SJCRH30 (cell line): ENCODE measurements around the gene SLC34A3. TPM values are rescaled to one million over a fixed set of nuclear protein-coding genes. Genes with fewer than 3 reads are reported as not detected.

ENCODE experiments used
- DNase-seq, 2 experiments: peaks; one replicate each; pipeline ENCODE4 v3.0.0-alpha.2; 2015 to 2020
- H3K27ac ChIP-seq: fragments of 250-450 bp; sonication (Bioruptor Pico); 2 replicates; pipeline ENCODE4 v1.5.1; 2020; ENCODE audit warnings: mild to moderate bottlenecking, moderate library complexity
- H3K27me3 ChIP-seq: fragments of 250-450 bp; sonication (Bioruptor Pico); 2 replicates; pipeline ENCODE4 v1.5.1; 2020; ENCODE audit warnings: mild to moderate bottlenecking, moderate library complexity
- H3K36me3 ChIP-seq: fragments of 250-450 bp; sonication (Bioruptor Pico); 2 replicates; pipeline ENCODE4 v1.5.1; 2020; ENCODE audit warnings: mild to moderate bottlenecking, moderate library complexity
- H3K4me1 ChIP-seq: fragments of 250-450 bp; sonication (Bioruptor Pico); 2 replicates; pipeline ENCODE4 v1.5.1; 2020; ENCODE audit warnings: mild to moderate bottlenecking, moderate library complexity
- H3K4me3 ChIP-seq: fragments of 250-450 bp; sonication (Bioruptor Pico); 2 replicates; pipeline ENCODE4 v1.5.1; 2020; ENCODE audit warnings: mild to moderate bottlenecking, moderate library complexity
- H3K9me3 ChIP-seq: fragments of 250-450 bp; sonication (Bioruptor Pico); replicated peaks from 2 replicates; pipeline ENCODE4 v1.5.1; 2020; ENCODE audit warnings: mild to moderate bottlenecking, moderate library complexity
- total RNA-seq: library from RNA; depleted of rRNA; stranded (reverse); fragments of >200 nt; shearing (Covaris generic); gene quantifications from 2 replicates; pipeline ENCODE4 v1.2.3, GENCODE V29; 2014; rRNA removed

SLC34A3 gene
- total RNA-seq, 1 experiment from 2014 or later: 0.06 TPM

- H3K9me3 ChIP-seq: no peaks in the 10 kb centered on the region
- no peak overlapping the region for H3K27ac ChIP-seq
- peaks cover 31% of the 10 kb centered on the region for H3K4me1 ChIP-seq
- DNase-seq: peak in 1 of 2 experiments; percentile 4
- H3K36me3 ChIP-seq: no peaks in the 10 kb centered on the region
- no peak overlapping the region for H3K4me3 ChIP-seq
- H3K27me3 ChIP-seq: no peaks in the 10 kb centered on the region
Measured at GRCh38 chr9:137280474-137281344, 50.0 kb downstream of the SLC34A3 start.

GRCh38 chr9:137281345-137282116, 50.8 kb downstream of the SLC34A3 start:
- H3K27me3 ChIP-seq: no peaks in the 10 kb centered on the region
- DNase-seq: peak in 1 of 2 experiments; percentile 4
- no peak overlapping the region for H3K27ac ChIP-seq
- no peak overlapping the region for H3K4me3 ChIP-seq
- H3K9me3 ChIP-seq: no peaks in the 10 kb centered on the region
- H3K4me1 ChIP-seq: peaks cover 23% of the 10 kb centered on the region
- no peaks in the 10 kb centered on the region for H3K36me3 ChIP-seq

Other genes starting within 250 kb of the SLC34A3 start
- gene LCNL1, start 247.9 kb upstream of the SLC34A3 start, total RNA-seq: not detected in 2 replicates
- gene PAXX, start 238.5 kb upstream of the SLC34A3 start, total RNA-seq: 25.9 and 27.8 TPM in 2 replicates
- gene CLIC3, start 234.3 kb upstream of the SLC34A3 start, total RNA-seq: 0.28 and 0.55 TPM in 2 replicates
- 4.0 and 4.6 TPM in 2 replicates for gene ABCA2, start 202.7 kb upstream of the SLC34A3 start, total RNA-seq
- gene FUT7, start 198.8 kb upstream of the SLC34A3 start, total RNA-seq: not detected in 2 replicates
- 0.51 and 0.91 TPM in 2 replicates for gene NPDC1, start 184.7 kb upstream of the SLC34A3 start, total RNA-seq
- 1.9 and 2.0 TPM in 2 replicates for gene ENTPD2, start 176.8 kb upstream of the SLC34A3 start, total RNA-seq
- 69.7 and 71.0 TPM in 2 replicates for gene SAPCD2, start 160.3 kb upstream of the SLC34A3 start, total RNA-seq
- gene UAP1L1, start 153.4 kb upstream of the SLC34A3 start, total RNA-seq: 12.6 and 13.8 TPM in 2 replicates
- 38.4 and 42.6 TPM in 2 replicates for gene MAN1B1, start 143.9 kb upstream of the SLC34A3 start, total RNA-seq
- gene DPP7, start 116.2 kb upstream of the SLC34A3 start, total RNA-seq: 12.6 and 13.4 TPM in 2 replicates
- 0.49 and 2.0 TPM in 2 replicates for gene GRIN1, start 91.7 kb upstream of the SLC34A3 start, total RNA-seq
- 0.24 and 0.53 TPM in 2 replicates for gene LRRC26, start 60.9 kb upstream of the SLC34A3 start, total RNA-seq
- not detected in 2 replicates for gene TMEM210, start 58.8 kb upstream of the SLC34A3 start, total RNA-seq
- 29.7 and 38.7 TPM in 2 replicates for gene ANAPC2, start 42.3 kb upstream of the SLC34A3 start, total RNA-seq
- 73.0 and 88.1 TPM in 2 replicates for gene SSNA1, start 42.2 kb upstream of the SLC34A3 start, total RNA-seq
- gene TPRN, start 30.2 kb upstream of the SLC34A3 start, total RNA-seq: 14.0 and 14.8 TPM in 2 replicates
- 57.3 and 60.5 TPM in 2 replicates for gene TMEM203, start 25.3 kb upstream of the SLC34A3 start, total RNA-seq
- gene NDOR1, start 25.2 kb upstream of the SLC34A3 start, total RNA-seq: 12.5 and 17.2 TPM in 2 replicates
- 0.23 and 0.43 TPM in 2 replicates for gene RNF208, start 8.7 kb upstream of the SLC34A3 start, total RNA-seq
- gene CYSRT1, start 5.7 kb upstream of the SLC34A3 start, total RNA-seq: 1.7 TPM in 2 replicates
- not detected in 2 replicates for gene RNF224, start 3.4 kb upstream of the SLC34A3 start, total RNA-seq
- 528 and 565 TPM in 2 replicates for gene TUBB4B, start 10.4 kb downstream of the SLC34A3 start, total RNA-seq
- not detected in 2 replicates for gene STPG3, start 20.4 kb downstream of the SLC34A3 start, total RNA-seq
- gene NELFB, start 24.4 kb downstream of the SLC34A3 start, total RNA-seq: 65.5 and 66.8 TPM in 2 replicates
- gene TOR4A, start 46.8 kb downstream of the SLC34A3 start, total RNA-seq: 4.0 and 4.4 TPM in 2 replicates
- 0.89 and 1.0 TPM in 2 replicates for gene NRARP, start 71.4 kb downstream of the SLC34A3 start, total RNA-seq
- 1.8 and 1.9 TPM in 2 replicates for gene EXD3, start 192.3 kb downstream of the SLC34A3 start, total RNA-seq
- not detected in 2 replicates for gene NOXA1, start 192.5 kb downstream of the SLC34A3 start, total RNA-seq
- not detected in 2 replicates for gene ENTPD8, start 210.5 kb downstream of the SLC34A3 start, total RNA-seq
- gene NSMF, start 228.4 kb downstream of the SLC34A3 start, total RNA-seq: 35.4 and 40.3 TPM in 2 replicates